Ishikawa (cell line): Measurements from ENCODE around the gene TMEM45A.

Experiments
- CEBPB ChIP-seq: IDR thresholded peaks from 2 replicates; pipeline ENCODE4 v1.6.1; 2012
- CREB1 ChIP-seq: IDR thresholded peaks from 2 replicates; pipeline ENCODE4 v1.6.1; 2012; ENCODE audit warnings: low read depth
- EGR1 ChIP-seq: IDR thresholded peaks from 2 replicates; pipeline ENCODE4 v1.6.1; 2012
- EP300 ChIP-seq: IDR thresholded peaks from 2 replicates; pipeline ENCODE4 v1.6.1; 2012; ENCODE audit warnings: borderline replicate concordance
- FOXM1 ChIP-seq: IDR thresholded peaks from 2 replicates; pipeline ENCODE4 v1.6.1; 2012; ENCODE audit warnings: low read depth, borderline replicate concordance
- MAX ChIP-seq: IDR thresholded peaks from 2 replicates; pipeline ENCODE4 v1.6.1; 2012
- NFIC ChIP-seq: IDR thresholded peaks from 2 replicates; pipeline ENCODE4 v1.6.1; 2012
- RAD21 ChIP-seq: IDR thresholded peaks from 2 replicates; pipeline ENCODE4 v1.6.1; 2012; ENCODE audit warnings: low read depth
- TAF1 ChIP-seq: IDR thresholded peaks from 2 replicates; pipeline ENCODE4 v1.6.1; 2012; ENCODE audit warnings: low read depth, mild to moderate bottlenecking
- TCF12 ChIP-seq: IDR thresholded peaks from 2 replicates; pipeline ENCODE4 v1.6.1; 2012; ENCODE audit warnings: low read depth
- TEAD4 ChIP-seq: IDR thresholded peaks from 2 replicates; pipeline ENCODE4 v1.6.1; 2012
- YY1 ChIP-seq: IDR thresholded peaks from 2 replicates; pipeline ENCODE4 v1.6.1; 2012; ENCODE audit warnings: low read depth
- ZBTB7A ChIP-seq: IDR thresholded peaks from 2 replicates; pipeline ENCODE4 v1.6.1; 2012; ENCODE audit warnings: low read depth
- TF ChIP-seq, protein P1 (sequence below): IDR thresholded peaks from 2 replicates; pipeline ENCODE4 v1.6.1; 2012
- TF ChIP-seq, protein P2 (sequence below): IDR thresholded peaks from 2 replicates; pipeline ENCODE4 v1.6.1; 2012; ENCODE audit warnings: low read depth, mild to moderate bottlenecking

The TMEM45A gene

DNA sequence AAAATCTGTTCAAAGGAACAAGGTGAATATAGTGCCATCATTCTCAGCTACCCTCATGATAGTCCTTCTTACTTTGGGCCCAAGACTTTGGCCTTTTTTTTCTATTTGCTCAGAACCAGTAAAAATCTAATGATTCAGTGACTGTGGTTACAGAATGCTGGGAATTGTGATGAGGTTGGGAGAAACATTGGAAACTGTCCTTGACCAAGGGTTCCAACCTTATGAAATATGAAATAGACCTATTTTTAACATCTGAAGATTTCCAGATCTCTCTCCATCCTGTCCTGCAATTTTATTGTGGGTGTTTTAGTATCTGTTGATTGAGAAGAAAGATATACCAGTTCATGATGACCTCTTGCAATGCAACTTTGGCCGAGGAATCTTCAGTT is 34.9 kb downstream of the TMEM45A start:
- TF ChIP-seq TEAD4 (no peak), EGR1 (no peak), CEBPB (no peak), TAF1 (no peak), CREB1 (no peak), YY1 (no peak), EP300 (no peak), TCF12 (no peak)
- TF ChIP-seq, protein P1, sequence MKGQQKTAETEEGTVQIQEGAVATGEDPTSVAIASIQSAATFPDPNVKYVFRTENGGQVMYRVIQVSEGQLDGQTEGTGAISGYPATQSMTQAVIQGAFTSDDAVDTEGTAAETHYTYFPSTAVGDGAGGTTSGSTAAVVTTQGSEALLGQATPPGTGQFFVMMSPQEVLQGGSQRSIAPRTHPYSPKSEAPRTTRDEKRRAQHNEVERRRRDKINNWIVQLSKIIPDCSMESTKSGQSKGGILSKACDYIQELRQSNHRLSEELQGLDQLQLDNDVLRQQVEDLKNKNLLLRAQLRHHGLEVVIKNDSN, result no peak

GRCh38 chr3:100531093-100531492 is 38.7 kb downstream of the TMEM45A start:
- TF ChIP-seq TCF12, result no peak
- TF ChIP-seq RAD21, result no peak
- no peak for TF ChIP-seq EGR1
- no peak for TF ChIP-seq ZBTB7A
- TF ChIP-seq FOXM1, result no peak
- TF ChIP-seq TEAD4, result no peak
- TF ChIP-seq, protein P2, sequence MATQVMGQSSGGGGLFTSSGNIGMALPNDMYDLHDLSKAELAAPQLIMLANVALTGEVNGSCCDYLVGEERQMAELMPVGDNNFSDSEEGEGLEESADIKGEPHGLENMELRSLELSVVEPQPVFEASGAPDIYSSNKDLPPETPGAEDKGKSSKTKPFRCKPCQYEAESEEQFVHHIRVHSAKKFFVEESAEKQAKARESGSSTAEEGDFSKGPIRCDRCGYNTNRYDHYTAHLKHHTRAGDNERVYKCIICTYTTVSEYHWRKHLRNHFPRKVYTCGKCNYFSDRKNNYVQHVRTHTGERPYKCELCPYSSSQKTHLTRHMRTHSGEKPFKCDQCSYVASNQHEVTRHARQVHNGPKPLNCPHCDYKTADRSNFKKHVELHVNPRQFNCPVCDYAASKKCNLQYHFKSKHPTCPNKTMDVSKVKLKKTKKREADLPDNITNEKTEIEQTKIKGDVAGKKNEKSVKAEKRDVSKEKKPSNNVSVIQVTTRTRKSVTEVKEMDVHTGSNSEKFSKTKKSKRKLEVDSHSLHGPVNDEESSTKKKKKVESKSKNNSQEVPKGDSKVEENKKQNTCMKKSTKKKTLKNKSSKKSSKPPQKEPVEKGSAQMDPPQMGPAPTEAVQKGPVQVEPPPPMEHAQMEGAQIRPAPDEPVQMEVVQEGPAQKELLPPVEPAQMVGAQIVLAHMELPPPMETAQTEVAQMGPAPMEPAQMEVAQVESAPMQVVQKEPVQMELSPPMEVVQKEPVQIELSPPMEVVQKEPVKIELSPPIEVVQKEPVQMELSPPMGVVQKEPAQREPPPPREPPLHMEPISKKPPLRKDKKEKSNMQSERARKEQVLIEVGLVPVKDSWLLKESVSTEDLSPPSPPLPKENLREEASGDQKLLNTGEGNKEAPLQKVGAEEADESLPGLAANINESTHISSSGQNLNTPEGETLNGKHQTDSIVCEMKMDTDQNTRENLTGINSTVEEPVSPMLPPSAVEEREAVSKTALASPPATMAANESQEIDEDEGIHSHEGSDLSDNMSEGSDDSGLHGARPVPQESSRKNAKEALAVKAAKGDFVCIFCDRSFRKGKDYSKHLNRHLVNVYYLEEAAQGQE, result no peak
- TF ChIP-seq EP300, result no peak
- no peak for TF ChIP-seq TAF1
- no peak for TF ChIP-seq CEBPB
- no peak for TF ChIP-seq NFIC
- TF ChIP-seq YY1, result no peak
- no peak for TF ChIP-seq MAX
- TF ChIP-seq, protein P1, result no peak
- TF ChIP-seq CREB1, result no peak

DNA sequence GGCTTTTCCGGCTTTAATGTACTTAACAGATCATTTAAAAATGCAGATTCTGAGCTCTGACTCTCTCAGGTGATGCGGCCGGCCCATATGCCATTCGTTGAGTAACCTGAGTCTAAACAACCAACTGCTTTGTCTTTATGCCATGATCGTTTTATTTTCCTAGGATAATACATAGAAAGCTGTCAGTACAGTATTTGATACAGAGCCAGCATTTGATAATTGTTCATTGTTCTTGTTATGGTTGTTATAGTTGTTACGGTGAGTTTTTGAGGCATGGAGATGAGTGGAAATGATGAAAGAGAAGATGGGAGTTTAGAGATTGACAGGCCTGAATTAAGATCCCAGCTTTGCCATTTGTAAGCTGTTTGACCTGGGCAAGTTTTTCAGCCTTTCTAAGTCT is 40.0 kb downstream of the TMEM45A start:
- TF ChIP-seq MAX, result no peak
- no peak for TF ChIP-seq CEBPB
- no peak for TF ChIP-seq CREB1
- TF ChIP-seq RAD21, result no peak
- no peak for TF ChIP-seq TAF1
- TF ChIP-seq TEAD4, result no peak
- TF ChIP-seq, protein P2, result no peak
- TF ChIP-seq YY1, result no peak
- no peak for TF ChIP-seq EGR1
- no peak for TF ChIP-seq EP300
- no peak for TF ChIP-seq ZBTB7A

DNA sequence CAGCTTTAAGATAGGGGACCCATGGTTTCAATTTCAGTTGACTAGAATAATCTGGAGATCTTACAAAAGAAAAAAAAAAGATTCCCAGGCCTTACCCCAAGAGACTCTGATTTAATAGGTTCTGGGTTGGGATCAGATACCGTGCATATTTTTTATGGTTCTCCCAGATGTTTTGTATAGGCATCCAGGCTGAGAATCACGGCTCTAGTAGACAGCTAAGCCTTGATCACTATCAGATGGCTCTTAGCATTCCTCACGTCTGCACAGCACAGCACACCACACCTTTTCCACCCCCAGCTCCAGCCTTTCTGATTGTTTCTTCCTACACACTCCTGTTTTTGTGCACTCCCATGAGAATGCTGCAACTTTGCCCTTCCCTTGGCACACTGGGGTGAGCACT is 40.8 kb downstream of the TMEM45A start:
- TF ChIP-seq YY1 (no peak), EP300 (no peak), RAD21 (no peak), EGR1 (no peak), TEAD4 (no peak), ZBTB7A (no peak), MAX (no peak), NFIC (no peak), CEBPB (no peak), FOXM1 (no peak), CREB1 (no peak), TCF12 (no peak), TAF1 (no peak)
- TF ChIP-seq, protein P1, result no peak
- TF ChIP-seq, protein P2, result no peak
